NCI-H1092 treated with DMSO at 0.1 percent for 48 hours (cell line): Measurements from ENCODE around the gene EFCAB5.
"Not testable (repeated sequence)": the region's sequence is repeated elsewhere in the genome, so short reads cannot be mapped to it uniquely, and the experiment has no call there.

ENCODE experiments used
- DNase-seq: peaks from one replicate; lab custom pipeline; 2025; lab: John Stamatoyannopoulos, UW

Gene EFCAB5

GRCh38 chr17:29941334-29941733, at the start of gene EFCAB5:
EFCAB5 (plus strand) TSS chr17:29941634; CDS start chr17:29941797, 163 bp downstream.
- no peak for DNase-seq

GRCh38 chr17:29892201-29892600, 49.2 kb upstream of the EFCAB5 start:
- DNase-seq: no peak

- DNase-seq: not testable (repeated sequence)
Measured at GRCh38 chr17:29897136-29897535, 44.3 kb upstream of the EFCAB5 start.

GRCh38 chr17:29903471-29903870, 38.0 kb upstream of the EFCAB5 start:
- no peak for DNase-seq

- DNase-seq: no peak
Measured at GRCh38 chr17:29905086-29905878, 36.2 kb upstream of the EFCAB5 start.

- DNase-seq: no peak
Measured at GRCh38 chr17:29905879-29906167, 35.6 kb upstream of the EFCAB5 start.

GRCh38 chr17:29906969-29907368, 34.5 kb upstream of the EFCAB5 start:
- no peak for DNase-seq

GRCh38 chr17:29909236-29910003, 32.0 kb upstream of the EFCAB5 start:
- no peak for DNase-seq

GRCh38 chr17:29911641-29912177, 29.7 kb upstream of the EFCAB5 start:
- DNase-seq: no peak

- no peak for DNase-seq
Measured at GRCh38 chr17:29914819-29915537, 26.5 kb upstream of the EFCAB5 start.

GRCh38 chr17:29918016-29918415, 23.4 kb upstream of the EFCAB5 start:
- DNase-seq: no peak

- no peak for DNase-seq
Measured at GRCh38 chr17:29918922-29919856, 22.2 kb upstream of the EFCAB5 start.

- DNase-seq: no peak
Measured at GRCh38 chr17:29924786-29925185, 16.6 kb upstream of the EFCAB5 start.

- no peak for DNase-seq
Measured at GRCh38 chr17:29927546-29927945, 13.9 kb upstream of the EFCAB5 start.

- DNase-seq: peak; percentile 61
Measured at GRCh38 chr17:29929006-29929532, 12.4 kb upstream of the EFCAB5 start.

GRCh38 chr17:29929533-29930408, 11.7 kb upstream of the EFCAB5 start, which contains the start of gene SSH2:
SSH2 (minus strand) TSS chr17:29930228; CDS start chr17:29930000, 228 bp downstream.
- peak; percentile 93 for DNase-seq

- DNase-seq: peak; percentile 83
Measured at GRCh38 chr17:29930409-29931010, 10.9 kb upstream of the EFCAB5 start.

GRCh38 chr17:29931231-29931932, 10.1 kb upstream of the EFCAB5 start:
- DNase-seq: peak; percentile 91

GRCh38 chr17:29933379-29933778, 8.1 kb upstream of the EFCAB5 start:
- DNase-seq: peak; percentile 18
